Pons (tissue), 1 donor: ENCODE measurements around the gene SYS1.
A peak's percentile ranks its signal among the peaks of the same experiment; 100 is the strongest.

Source experiments
- DNase-seq: peaks from one replicate; pipeline ENCODE4 v3.0.0-alpha.2; 2016; ENCODE audit warnings: low spot score

Gene SYS1

GRCh38 chr20:45415822-45416637 lies 53.1 kb downstream of the SYS1 start, which contains the start of gene PIGT:
PIGT (plus strand) TSS chr20:45416141; CDS start chr20:45416157, 16 bp downstream.
- peak; percentile 91 for DNase-seq

GRCh38 chr20:45416917-45417316 lies 54.0 kb downstream of the SYS1 start:
- no peak for DNase-seq
